ENCODE data around the gene SLC27A3.
"Not testable (repeated sequence)": the region's sequence is repeated elsewhere in the genome, so short reads cannot be mapped to it uniquely, and the experiment has no call there.

SLC27A3 gene

GRCh38 chr1:153763365-153764225, 11.6 kb upstream of the SLC27A3 start:
- no peak for DNase-seq

DNA sequence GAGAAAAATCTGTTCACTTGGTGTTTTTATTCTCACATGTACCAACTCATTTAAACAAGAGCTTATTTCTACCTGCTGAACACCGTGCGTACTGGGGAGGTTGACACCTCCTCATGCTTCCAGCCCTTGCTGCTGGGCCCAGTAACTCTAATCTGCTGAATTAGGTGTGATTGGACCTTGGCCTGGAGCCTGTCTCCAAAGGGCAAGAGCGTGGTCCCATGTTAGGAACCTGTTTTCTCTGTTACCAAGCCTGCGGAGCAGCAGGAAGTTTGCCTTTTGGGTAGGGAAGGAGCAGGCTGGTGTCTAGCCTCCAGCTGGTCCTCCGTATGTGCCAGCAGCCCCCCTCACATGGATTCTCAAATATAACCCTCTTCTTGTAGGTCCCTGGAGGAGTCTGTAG, 10.9 kb upstream of the SLC27A3 start:
- no peak for DNase-seq

- not testable (repeated sequence) for DNase-seq
Measured at GRCh38 chr1:153766663-153767062, 8.5 kb upstream of the SLC27A3 start.

- DNase-seq: no peak
Measured at GRCh38 chr1:153767519-153767918, 7.7 kb upstream of the SLC27A3 start.

GRCh38 chr1:153768316-153769181, 6.7 kb upstream of the SLC27A3 start:
- DNase-seq: no peak

DNA sequence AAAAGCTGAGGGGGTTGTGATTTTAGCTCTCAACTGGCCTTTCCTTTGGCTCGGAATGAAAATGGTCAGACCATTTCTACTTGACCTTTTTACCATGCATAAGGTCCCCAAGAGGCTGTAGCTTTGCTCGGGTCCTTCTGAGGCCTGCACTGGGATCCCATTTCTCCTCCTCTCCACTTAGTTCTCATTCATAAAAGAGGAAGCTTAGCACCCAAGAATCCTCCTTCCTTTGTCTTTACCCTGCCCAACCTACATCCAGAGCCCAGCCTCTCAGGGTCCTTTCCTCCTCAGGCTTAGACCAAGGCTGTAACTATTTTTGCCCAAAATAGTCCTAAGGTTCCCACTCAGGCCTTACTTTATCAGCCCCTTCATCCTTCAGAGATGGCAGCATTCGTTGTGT, 6.0 kb upstream of the SLC27A3 start:
- DNase-seq: no peak

GRCh38 chr1:153770797-153771196, 4.4 kb upstream of the SLC27A3 start:
- no peak for DNase-seq

GRCh38 chr1:153771261-153771660, 3.9 kb upstream of the SLC27A3 start:
- no peak for DNase-seq

DNA sequence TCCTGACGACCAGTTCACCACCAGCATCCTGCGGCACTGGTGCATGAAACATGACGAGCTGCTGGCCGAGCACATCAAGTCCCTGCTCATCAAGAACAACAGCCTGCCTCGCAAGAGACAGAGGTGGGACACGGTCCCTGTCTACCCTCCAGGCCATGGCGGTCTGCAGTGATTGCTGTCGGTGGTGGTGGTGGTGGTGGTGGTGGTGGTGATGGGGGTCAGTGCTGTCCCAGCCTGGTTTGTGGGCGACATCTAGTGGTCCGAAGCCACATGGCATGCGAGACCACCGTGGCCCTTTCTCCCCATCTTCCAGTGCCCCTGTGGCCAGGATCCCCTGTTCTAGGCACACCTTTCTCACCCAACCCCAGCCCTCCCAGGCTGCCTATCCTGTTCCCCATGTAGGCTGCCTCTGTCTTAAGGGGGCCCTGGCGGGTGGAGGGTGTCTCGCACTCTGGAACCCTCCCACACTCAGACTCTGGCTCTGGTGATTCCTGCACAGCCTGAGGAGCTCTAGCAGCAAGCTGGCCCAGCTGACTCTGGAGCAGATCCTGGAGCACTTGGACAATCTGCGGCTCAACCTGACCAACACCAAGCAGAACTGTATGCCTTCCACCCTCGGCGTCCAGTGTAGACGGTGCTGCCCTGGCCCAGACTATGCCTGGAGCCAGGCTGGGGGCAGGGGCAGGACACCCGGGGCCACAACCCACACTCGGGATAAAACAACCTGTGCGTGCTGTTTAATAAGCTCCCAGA, 3.2 kb upstream of the SLC27A3 start:
- DNase-seq: peak; percentile 54

- no peak for DNase-seq
Measured at GRCh38 chr1:153773096-153773921, 1.9 kb upstream of the SLC27A3 start.

GRCh38 chr1:153774026-153774595, 1.1 kb upstream of the SLC27A3 start:
- DNase-seq: no peak

GRCh38 chr1:153775458-153776327, 486 bp downstream of the SLC27A3 start:
- DNase-seq: peak; percentile 83

DNA sequence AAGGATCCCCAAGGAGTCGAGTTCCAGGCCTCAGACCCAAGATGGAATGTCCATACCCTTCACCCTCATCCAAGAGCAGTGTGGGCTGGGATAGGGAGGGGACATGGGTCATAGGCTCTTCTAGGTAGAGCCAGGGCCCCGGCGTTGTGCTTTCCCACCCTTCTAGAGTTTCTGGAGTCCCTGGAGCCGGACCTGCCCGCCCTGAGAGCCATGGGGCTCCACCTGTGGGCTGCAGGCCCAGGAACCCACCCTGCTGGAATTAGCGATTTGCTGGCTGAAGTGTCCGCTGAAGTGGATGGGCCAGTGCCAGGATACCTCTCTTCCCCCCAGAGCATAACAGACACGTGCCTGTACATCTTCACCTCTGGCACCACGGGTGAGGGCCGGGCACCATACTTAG, 1.1 kb downstream of the SLC27A3 start:
- no peak for DNase-seq

- DNase-seq: no peak
Measured at GRCh38 chr1:153776845-153777370, 1.7 kb downstream of the SLC27A3 start.

GRCh38 chr1:153777648-153778047, 2.4 kb downstream of the SLC27A3 start:
- DNase-seq: no peak

- no peak for DNase-seq
Measured at GRCh38 chr1:153778051-153778823, 3.0 kb downstream of the SLC27A3 start.

DNA sequence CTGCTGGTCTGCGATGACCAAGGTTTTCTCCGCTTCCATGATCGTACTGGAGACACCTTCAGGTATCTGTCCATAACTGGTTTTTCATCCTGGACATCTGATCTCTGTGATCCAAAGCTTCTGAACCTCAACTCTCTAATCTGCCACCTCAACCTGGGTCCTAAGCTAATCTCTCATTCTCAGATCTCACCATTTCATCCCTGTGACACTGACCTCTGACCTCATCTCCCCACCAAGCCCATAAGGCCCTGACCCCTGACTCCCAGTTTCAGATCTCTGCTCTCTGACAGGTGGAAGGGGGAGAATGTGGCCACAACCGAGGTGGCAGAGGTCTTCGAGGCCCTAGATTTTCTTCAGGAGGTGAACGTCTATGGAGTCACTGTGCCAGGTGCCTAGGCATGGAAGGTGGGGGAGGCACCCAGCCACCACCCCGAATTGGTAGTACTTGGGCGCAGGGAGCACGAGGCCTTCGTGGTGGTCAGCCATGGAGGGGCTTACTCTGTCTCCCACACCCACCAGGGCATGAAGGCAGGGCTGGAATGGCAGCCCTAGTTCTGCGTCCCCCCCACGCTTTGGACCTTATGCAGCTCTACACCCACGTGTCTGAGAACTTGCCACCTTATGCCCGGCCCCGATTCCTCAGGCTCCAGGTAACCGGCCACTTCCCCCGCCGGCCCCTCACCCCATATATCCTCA, 3.8 kb downstream of the SLC27A3 start:
- DNase-seq: no peak

GRCh38 chr1:153779781-153780541, 4.8 kb downstream of the SLC27A3 start:
- DNase-seq: no peak
